HG02798 (cell line): ENCODE data around the gene SERAC1.

ENCODE experiments used
- ATAC-seq: cut with Tn5 transposase; IDR thresholded peaks from one replicate; pipeline ENCODE4 v1.9.1; 2021; ENCODE audit warnings: mild to moderate bottlenecking; ENCODE audit not compliant: unreplicated experiment, poor library complexity

SERAC1 gene

GRCh38 chr6:158061709-158062461 is 106.2 kb downstream of the SERAC1 start:
- ATAC-seq: no peak

GRCh38 chr6:158061361-158061708 is 106.7 kb downstream of the SERAC1 start:
- ATAC-seq: no peak

- ATAC-seq: no peak
These were observed 107.4 kb downstream of the SERAC1 start for GRCh38 chr6:158060455-158061360.
